Hepatocyte (in vitro differentiated cells): ENCODE data around the gene SYT14.
"Not testable (repeated sequence)": the region's sequence is repeated elsewhere in the genome, so short reads cannot be mapped to it uniquely, and the experiment has no call there.

Experiments
- CTCF ChIP-seq: fragments of 200-600 bp; sonication (generic); IDR thresholded peaks from 2 replicates; pipeline ENCODE4 v1.5.1; 2016; ENCODE audit warnings: antibody characterized with exemption, mild to moderate bottlenecking; ENCODE audit not compliant: poor library complexity
- EZH2 ChIP-seq: fragments of 200-600 bp; sonication (generic); IDR thresholded peaks from 2 replicates; pipeline ENCODE4 v1.6.1; 2016; ENCODE audit warnings: antibody characterized with exemption, mild to moderate bottlenecking, borderline replicate concordance
- EZH2phosphoT487 ChIP-seq: fragments of 200-600 bp; sonication (generic); IDR thresholded peaks from one replicate; pipeline ENCODE4 v1.6.1; 2018; ENCODE audit warnings: antibody characterized with exemption, mild to moderate bottlenecking, low read depth, moderate library complexity; ENCODE audit not compliant: unreplicated experiment, severe bottlenecking

GRCh38 chr1:209888291-209889076 is 49.5 kb upstream of the SYT14 start:
- not testable (repeated sequence) for TF ChIP-seq CTCF, EZH2phosphoT487, EZH2
